GM13976 (cell line): ENCODE measurements around the gene GIT1.

Experiments
- DNase-seq: peaks from one replicate; pipeline ENCODE4 v3.0.0; 2012; ENCODE audit warnings: low spot score
- CTCF ChIP-seq: IDR thresholded peaks from 2 replicates; pipeline ENCODE4 v1.5.1; 2012; ENCODE audit warnings: borderline replicate concordance, mild to moderate bottlenecking; ENCODE audit not compliant: insufficient read depth; ENCODE audit errors: extremely low read depth, missing control alignments, control extremely low read depth
- in situ Hi-C: fragments of 300-500 bp; cut with MboI; formaldehyde crosslinking; loops from one replicate; pipeline ENCODE4 v1.12.0; 2022; ENCODE audit warnings: low sequenced_read_pairs, mixed read lengths, inconsistent platforms; ENCODE audit not compliant: unreplicated experiment

GIT1 gene

DNA sequence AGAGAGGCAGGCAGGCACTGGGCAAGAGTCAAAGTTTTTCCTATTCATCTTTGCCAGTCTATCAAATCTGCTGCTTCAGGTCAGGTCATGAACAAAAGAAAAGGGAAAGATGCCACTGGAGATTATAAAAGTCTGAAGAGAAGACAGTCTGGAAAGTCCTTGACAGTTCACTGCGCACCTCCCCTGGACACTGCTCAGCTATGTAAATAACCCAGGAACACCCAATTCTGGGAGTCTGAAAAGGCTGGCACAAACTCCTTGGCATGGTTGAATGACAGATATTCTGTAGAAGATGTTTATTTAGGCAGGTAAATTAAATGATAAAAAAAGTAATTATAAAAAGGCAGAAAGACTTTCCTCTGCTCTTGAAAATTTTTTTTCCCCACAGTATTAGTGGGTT, 38.5 kb upstream of the GIT1 start:
- in situ Hi-C loops = loop anchor here (25.0 kb wide), 1 partner anchor 309 kb away; the partner anchor contains the start of genes EFCAB5 and SSH2

GRCh38 chr17:29625037-29625750, 35.7 kb upstream of the GIT1 start:
- in situ Hi-C loops = loop anchor here (25.0 kb wide), 1 partner anchor 312 kb away; the partner anchor contains the start of genes EFCAB5 and SSH2
- TF ChIP-seq CTCF = no peak
- no peak for DNase-seq

More for the DNA sequence above, 38.5 kb upstream of the GIT1 start:
- DNase-seq = no peak
- no peak for TF ChIP-seq CTCF

DNA sequence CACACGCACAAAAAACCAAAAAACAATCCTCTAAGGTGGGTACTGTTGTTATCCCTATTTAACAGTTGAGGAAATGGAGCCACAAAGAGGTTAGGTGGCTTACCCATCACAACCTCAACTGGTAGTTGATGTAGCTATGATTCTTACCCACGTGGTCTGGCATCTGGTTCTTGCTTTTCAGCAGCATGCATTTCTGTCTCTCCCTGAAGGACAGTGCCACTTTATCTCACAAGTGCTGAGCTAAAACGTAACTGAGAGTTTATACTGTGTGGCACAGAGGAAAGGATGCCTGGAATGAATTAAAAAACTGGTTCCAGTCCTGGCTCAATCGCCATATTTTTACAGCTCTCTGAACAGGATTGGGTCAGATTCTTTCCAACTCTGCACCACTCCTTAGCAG, 35.1 kb upstream of the GIT1 start:
- no peak for TF ChIP-seq CTCF
- DNase-seq = no peak
- in situ Hi-C loops = no loop called here

DNA sequence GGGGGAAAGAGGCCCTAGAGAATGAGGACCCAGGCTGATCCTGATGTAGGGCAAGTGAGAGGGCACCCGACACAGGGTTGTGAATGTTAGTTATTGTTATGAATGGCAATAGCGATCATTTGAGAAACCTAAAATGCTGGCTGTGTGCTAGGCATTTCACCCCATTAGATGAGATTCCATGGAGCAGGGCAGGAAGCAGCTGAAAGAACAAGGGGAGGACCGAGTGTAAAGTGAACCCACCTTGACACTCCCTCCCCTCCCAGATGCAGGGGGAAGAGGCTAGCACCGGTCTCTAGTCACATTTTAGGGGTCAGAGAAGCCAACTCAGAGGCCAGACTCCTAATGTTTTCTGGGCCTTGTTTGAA, 33.8 kb upstream of the GIT1 start:
- TF ChIP-seq CTCF = no peak
- in situ Hi-C loops = no loop called here
- DNase-seq = no peak

- no peak for TF ChIP-seq CTCF
- DNase-seq = peak; percentile 88
- in situ Hi-C loops = no loop called here
These were observed 33.2 kb upstream of the GIT1 start, which contains the start of gene CORO6 for GRCh38 chr17:29622337-29623282. Gene CORO6, minus strand, starts transcription at chr17:29622912. Its CDS starts 1,491 bp downstream, at chr17:29621421.

DNA sequence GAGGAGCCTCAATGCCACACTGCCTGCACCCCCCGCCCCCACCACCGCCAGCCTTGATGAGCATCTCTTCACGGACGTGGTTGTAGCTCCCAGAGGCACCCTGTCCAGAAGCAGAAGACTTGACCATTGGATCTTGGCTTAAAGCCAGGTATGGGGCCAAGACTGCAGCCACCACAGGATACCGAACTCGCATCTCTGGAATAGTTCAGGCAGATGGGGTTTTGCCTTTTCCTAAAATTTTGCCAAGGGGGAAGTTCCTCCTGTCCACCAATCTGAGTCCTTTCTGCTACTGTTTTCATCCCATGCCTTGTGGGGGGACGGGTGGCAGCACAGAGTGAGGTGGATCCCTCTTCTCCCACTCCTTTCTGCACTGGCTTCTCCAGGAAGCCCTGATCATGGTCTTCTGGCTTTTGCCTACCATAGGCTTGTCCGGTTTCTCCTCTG, 32.3 kb upstream of the GIT1 start:
- no peak for DNase-seq
- TF ChIP-seq CTCF = no peak
- in situ Hi-C loops = no loop called here
